GM06990 (cell line): Measurements from ENCODE around the gene NEDD4L.

ENCODE experiments used
- DNase-seq: peaks from one replicate; pipeline ENCODE4 v3.0.0-alpha.2; 2011; ENCODE audit not compliant: insufficient read length; ENCODE audit errors: extremely low read depth
- H3K27me3 ChIP-seq: replicated peaks from 2 replicates; pipeline ENCODE4 v1.6.0; 2011; ENCODE audit warnings: low read length; ENCODE audit not compliant: control insufficient read depth, insufficient read depth
- H3K36me3 ChIP-seq: 2 replicates; pipeline ENCODE4 v1.5.1; 2011; ENCODE audit warnings: low read length; ENCODE audit not compliant: control insufficient read depth, insufficient read depth
- H3K4me3 ChIP-seq: replicated peaks from 2 replicates; pipeline ENCODE4 v1.5.1; 2011; ENCODE audit warnings: low read depth, mild to moderate bottlenecking, control low read depth, low read length
- TF ChIP-seq, protein P1 (sequence below): IDR thresholded peaks from 2 replicates; pipeline ENCODE4 v1.5.1; 2011; ENCODE audit warnings: low read length, control low read depth, mild to moderate bottlenecking, inconsistent platforms; ENCODE audit not compliant: insufficient read depth, poor library complexity, severe bottlenecking

Gene NEDD4L

DNA sequence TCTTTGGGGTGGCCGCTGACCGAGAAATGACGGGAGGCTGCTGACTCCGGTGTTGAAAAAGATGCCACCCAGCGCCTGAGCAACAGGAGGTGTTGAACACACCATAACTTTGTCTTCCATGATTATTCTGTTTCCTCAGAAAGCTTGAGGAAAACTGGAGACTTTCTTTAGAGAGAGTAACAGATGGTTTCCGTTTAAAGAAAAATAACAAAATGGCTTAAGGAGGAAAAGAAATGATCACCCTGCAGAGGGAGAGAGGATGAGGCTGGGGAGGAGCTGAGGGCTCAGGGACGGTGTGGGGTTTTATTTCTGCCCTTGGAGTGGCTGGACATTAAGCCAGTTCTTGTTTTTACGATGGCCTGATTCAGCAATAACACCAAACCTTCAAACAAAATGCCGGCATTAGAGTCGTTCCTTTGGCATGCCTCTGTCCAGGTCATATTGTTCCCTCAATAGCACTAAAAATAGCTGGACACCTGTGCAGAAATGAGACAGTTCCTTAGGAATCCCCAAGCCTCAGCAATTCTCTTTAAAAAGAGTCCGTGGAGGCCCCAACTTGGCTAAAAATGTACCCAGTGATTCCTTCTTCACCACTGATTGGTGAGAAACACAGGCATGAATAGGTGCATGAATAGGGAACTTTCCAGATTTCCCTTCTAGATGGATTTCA, 402.5 kb downstream of the NEDD4L start:
- TF ChIP-seq, protein P1, sequence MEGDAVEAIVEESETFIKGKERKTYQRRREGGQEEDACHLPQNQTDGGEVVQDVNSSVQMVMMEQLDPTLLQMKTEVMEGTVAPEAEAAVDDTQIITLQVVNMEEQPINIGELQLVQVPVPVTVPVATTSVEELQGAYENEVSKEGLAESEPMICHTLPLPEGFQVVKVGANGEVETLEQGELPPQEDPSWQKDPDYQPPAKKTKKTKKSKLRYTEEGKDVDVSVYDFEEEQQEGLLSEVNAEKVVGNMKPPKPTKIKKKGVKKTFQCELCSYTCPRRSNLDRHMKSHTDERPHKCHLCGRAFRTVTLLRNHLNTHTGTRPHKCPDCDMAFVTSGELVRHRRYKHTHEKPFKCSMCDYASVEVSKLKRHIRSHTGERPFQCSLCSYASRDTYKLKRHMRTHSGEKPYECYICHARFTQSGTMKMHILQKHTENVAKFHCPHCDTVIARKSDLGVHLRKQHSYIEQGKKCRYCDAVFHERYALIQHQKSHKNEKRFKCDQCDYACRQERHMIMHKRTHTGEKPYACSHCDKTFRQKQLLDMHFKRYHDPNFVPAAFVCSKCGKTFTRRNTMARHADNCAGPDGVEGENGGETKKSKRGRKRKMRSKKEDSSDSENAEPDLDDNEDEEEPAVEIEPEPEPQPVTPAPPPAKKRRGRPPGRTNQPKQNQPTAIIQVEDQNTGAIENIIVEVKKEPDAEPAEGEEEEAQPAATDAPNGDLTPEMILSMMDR = no peak
- H3K4me3 ChIP-seq = no peak overlapping the region
- no peaks in the 10 kb centered on the region for H3K27me3 ChIP-seq
- no peak for DNase-seq
- H3K36me3 ChIP-seq = no peaks in the 10 kb centered on the region

DNA sequence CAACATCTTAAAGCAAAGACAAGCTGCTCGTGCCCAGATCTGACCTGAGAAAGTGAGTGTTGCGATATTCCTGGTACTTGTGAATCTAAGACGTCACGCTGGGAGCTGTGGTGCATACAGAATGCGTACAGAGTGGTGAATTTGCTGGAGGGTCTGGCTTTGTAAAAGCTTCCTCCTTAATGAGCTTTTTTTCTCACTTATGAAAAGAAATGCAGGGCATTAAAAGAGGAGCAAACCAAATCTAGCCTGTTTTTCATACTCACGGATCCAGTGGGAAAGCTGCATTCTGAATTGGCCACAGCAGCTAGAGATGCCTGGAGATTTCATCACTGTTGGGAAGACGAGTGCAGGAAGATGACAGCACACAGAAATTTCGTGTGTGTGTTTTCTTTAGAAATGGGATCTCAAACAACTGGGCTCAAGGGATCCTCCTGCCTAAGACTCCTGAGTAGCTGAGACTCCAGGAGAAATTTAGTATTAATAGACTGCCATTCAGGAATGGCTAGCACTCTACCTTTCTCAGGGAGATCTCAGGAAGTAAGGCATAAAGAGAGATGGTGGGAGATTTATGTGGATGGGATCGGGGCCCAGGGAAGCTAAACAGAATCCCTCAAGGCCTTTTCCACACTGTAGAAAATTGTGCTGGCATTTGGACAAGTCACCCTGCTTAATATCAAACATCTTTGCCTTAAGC, 403.5 kb downstream of the NEDD4L start:
- no peak for DNase-seq
- Histone ChIP-seq H3K4me3 (no peak overlapping the region), H3K27me3 (no peaks in the 10 kb centered on the region), H3K36me3 (no peaks in the 10 kb centered on the region)
- TF ChIP-seq, protein P1 = no peak

DNA sequence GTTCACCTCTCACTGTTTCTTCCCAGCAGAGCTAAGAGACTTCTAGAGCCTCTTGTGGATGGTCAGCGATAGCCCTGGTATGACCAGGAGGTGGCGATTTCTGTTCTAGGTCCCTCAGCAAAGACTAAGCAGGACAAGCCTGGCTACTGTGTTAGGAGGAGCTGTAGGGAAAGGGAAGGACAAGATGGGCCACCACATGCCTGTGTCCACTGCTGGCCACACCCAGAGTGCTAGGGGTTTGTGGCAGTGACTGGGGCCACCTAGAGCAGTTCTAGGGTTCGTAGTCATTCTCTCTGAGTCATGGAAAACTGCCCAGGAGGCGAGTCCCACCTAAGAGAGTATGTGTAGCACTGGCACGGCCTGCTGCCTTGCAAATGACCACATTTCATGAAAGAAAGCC, 405.4 kb downstream of the NEDD4L start:
- no peak for DNase-seq
- Histone ChIP-seq H3K36me3 (no peaks in the 10 kb centered on the region), H3K4me3 (no peak overlapping the region), H3K27me3 (no peaks in the 10 kb centered on the region)
- TF ChIP-seq, protein P1 = no peak
